ENCODE results near the gene SLC8A1. TPM values are rescaled to one million over a fixed set of nuclear protein-coding genes. Genes with fewer than 3 reads are reported as not detected.

Gene SLC8A1
- total and polyA plus RNA-seq, 10 of the 15 experiments (the other 5 are each of a cell fraction or from before 2014, with no cell fraction given), result under 0.01 to 1.2 (median 0.01) TPM; not detected in 3

GRCh38 chr2:40499437-40499836, 47.5 kb upstream of the SLC8A1 start:
- TF ChIP-seq BCL3 (IDR thresholded peaks at IDR 0.05; ENCODE audit: borderline replicate concordance, insufficient read depth, low read depth, low read length, poor library complexity, severe bottlenecking), result no peak
- TF ChIP-seq MEF2A (IDR thresholded peaks at IDR 0.05; ENCODE audit: insufficient read depth, low read depth, low read length), result no peak
- TF ChIP-seq NR2C2 (IDR thresholded peaks at IDR 0.05; ENCODE audit: borderline replicate concordance, control insufficient read depth, insufficient read length, low read depth), result no peak
- no peak for TF ChIP-seq MYC (IDR thresholded peaks at IDR 0.05; ENCODE audit: insufficient read depth, insufficient read length, insufficient replicate concordance, low read length, severe bottlenecking)
- no peak for TF ChIP-seq ZNF24 (IDR thresholded peaks at IDR 0.05)
- no peak for TF ChIP-seq STAT3 (IDR thresholded peaks at IDR 0.05; ENCODE audit: low read depth, low read length)
- H3K4me3 ChIP-seq, result no peak overlapping the region
- no peaks in the 10 kb centered on the region; a peak in 1 of 4 replicates for H3K27me3 ChIP-seq (replicated peaks in 1 of 2; ENCODE audit: control insufficient read depth in 2 of 2, insufficient read depth in 2 of 2, low read length in 1 of 2)
- POLR2A ChIA-PET, result no interaction called here
- RAD21 ChIA-PET (ENCODE audit: unreplicated experiment), result no interaction called here
- DNase-seq (ENCODE audit: low read depth, low spot score) (no peak), ATAC-seq (no peak), FAIRE-seq (no peak)
- in situ Hi-C loops (cut with MboI), result no loop called here
- no peak overlapping the region for H3K9ac ChIP-seq (ENCODE audit: control insufficient read depth, insufficient read depth, low read length)
- no peaks in the 10 kb centered on the region for H3K4me1 ChIP-seq (ENCODE audit: control insufficient read depth, insufficient read depth, low read length)
- H3K79me2 ChIP-seq (ENCODE audit: control insufficient read depth, insufficient read depth, low read length), result no peaks in the 10 kb centered on the region
- H4K20me1 ChIP-seq (ENCODE audit: control insufficient read depth, insufficient read depth), result no peaks in the 10 kb centered on the region
- WGBS (ENCODE audit: insufficient coverage, insufficient replicate concordance, low lambda C conversion rate, missing lambda C conversion rate), result 25% methylated on average over 2 of the region's 2 CpGs
- no peak overlapping the region for H2AFZ ChIP-seq (ENCODE audit: control insufficient read depth, low read depth, low read length)
- CTCF ChIA-PET, result interaction anchor here (0.9 kb wide), 1 partner anchor 18 kb away, joined by 4 read pairs; no protein-coding TSS in a partner anchor
- no peaks in the 10 kb centered on the region for H3K9me3 ChIP-seq (replicated peaks; ENCODE audit: control insufficient read depth, insufficient read depth, low read length)
- SMC1A ChIA-PET (ENCODE audit: uncharacterized antibody, unreplicated experiment), result no interaction called here
- intact Hi-C loops (cut with micrococcal nuclease; ENCODE audit: unreplicated experiment), result no loop called here
- no peak overlapping the region for H3K4me2 ChIP-seq (ENCODE audit: control insufficient read depth, insufficient read depth)
- no peak overlapping the region for H3K27ac ChIP-seq (ENCODE audit: control insufficient read depth, insufficient read depth)
- no TSS peak for BruUV-seq (replicated peaks)
- H3K36me3 ChIP-seq (ENCODE audit: control insufficient read depth in 2 of 2, insufficient read depth in 2 of 2, low read length in 1 of 2), result no peaks in the 10 kb centered on the region

Measured in GM12878 (cell line).